PFSK-1 (cell line): ENCODE data around the gene B4GALT3.

Experiments
- POLR2AphosphoS5 ChIP-seq: IDR thresholded peaks from 2 replicates; pipeline ENCODE4 v1.6.1; 2012; ENCODE audit warnings: low read depth, mild to moderate bottlenecking, control low read depth, low read length, moderate library complexity
- TAF1 ChIP-seq: IDR thresholded peaks from 2 replicates; pipeline ENCODE4 v1.6.1; 2012; ENCODE audit warnings: low read length, control low read depth, borderline replicate concordance; ENCODE audit not compliant: insufficient read depth

- TF ChIP-seq POLR2AphosphoS5: no peak
- TF ChIP-seq TAF1: no peak
Measured at GRCh38 chr1:161160671-161161145, 16.6 kb downstream of the B4GALT3 start.
